ENCODE measurements around the gene RMDN2.

GRCh38 chr2:37904425-37904824 is 20.7 kb upstream of the RMDN2 start:
- TF ChIP-seq CTCF (IDR thresholded peaks at IDR 0.05) = no peak
- no peak for TF ChIP-seq POLR2A (IDR thresholded peaks at IDR 0.05)
